ENCODE measurements around the gene APC.

APC gene

DNA sequence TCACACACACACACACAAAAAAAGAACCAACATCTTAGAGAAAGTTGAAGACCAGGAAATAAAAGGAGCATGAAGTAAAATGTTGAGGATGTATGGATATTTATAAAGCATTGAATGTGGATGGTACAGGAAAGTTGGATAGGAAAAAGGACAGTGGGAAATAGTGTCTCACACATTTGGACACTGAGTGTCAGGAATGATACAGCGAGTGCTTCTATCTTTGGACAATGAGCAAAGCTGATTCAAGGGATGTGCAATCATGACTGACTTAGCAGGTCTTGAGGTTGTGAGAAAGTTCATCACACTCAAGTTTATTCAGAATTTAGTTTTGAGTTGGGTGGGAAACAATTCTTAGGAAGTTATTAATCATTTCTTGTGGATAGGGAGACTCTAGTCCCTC lies 73.3 kb downstream of the APC start:
- DNase-seq: no peak
- Histone ChIP-seq H3K36me3 (replicated peaks) (peaks cover 13% of the 10 kb centered on the region), H3K27ac (no peak overlapping the region), H3K4me3 (ENCODE audit: low read depth, low read length) (no peak overlapping the region), H3K27me3 (replicated peaks) (no peaks in the 10 kb centered on the region)
- in situ Hi-C loops (cut with HindIII; ENCODE audit: low pct_ligation_motif_present, low sequenced_read_pairs): no loop called here
- TF ChIP-seq, protein P1, sequence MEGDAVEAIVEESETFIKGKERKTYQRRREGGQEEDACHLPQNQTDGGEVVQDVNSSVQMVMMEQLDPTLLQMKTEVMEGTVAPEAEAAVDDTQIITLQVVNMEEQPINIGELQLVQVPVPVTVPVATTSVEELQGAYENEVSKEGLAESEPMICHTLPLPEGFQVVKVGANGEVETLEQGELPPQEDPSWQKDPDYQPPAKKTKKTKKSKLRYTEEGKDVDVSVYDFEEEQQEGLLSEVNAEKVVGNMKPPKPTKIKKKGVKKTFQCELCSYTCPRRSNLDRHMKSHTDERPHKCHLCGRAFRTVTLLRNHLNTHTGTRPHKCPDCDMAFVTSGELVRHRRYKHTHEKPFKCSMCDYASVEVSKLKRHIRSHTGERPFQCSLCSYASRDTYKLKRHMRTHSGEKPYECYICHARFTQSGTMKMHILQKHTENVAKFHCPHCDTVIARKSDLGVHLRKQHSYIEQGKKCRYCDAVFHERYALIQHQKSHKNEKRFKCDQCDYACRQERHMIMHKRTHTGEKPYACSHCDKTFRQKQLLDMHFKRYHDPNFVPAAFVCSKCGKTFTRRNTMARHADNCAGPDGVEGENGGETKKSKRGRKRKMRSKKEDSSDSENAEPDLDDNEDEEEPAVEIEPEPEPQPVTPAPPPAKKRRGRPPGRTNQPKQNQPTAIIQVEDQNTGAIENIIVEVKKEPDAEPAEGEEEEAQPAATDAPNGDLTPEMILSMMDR (IDR thresholded peaks at IDR 0.05; ENCODE audit: low read depth, low read length, missing control alignments): no peak

DNA sequence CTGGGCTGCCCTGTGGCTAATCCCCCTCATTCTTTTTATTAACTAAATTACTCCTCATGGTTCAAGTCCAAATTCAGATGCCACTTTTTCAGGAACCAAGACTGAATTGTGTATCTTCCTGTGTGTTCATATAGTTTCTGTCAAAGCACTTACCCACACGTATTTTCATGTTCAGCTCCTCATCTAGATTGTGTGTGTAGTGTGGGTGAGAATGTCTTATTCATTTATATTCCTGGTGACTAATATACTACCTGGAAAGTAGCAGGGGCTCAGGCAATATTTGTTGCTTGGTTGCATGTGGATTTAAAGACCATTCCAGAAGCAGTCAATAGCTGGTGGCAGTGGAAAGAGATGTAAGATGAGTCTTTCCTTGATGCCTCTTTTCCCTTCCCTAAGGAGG lies 74.9 kb downstream of the APC start:
- no peak overlapping the region for H3K27ac ChIP-seq
- H3K36me3 ChIP-seq (replicated peaks): peaks cover 13% of the 10 kb centered on the region
- H3K27me3 ChIP-seq (replicated peaks): no peaks in the 10 kb centered on the region
- no peak for DNase-seq
- TF ChIP-seq, protein P1 (IDR thresholded peaks at IDR 0.05; ENCODE audit: low read depth, low read length, missing control alignments): no peak
- no peak overlapping the region for H3K4me3 ChIP-seq (ENCODE audit: low read depth, low read length)
- in situ Hi-C loops (cut with HindIII; ENCODE audit: low pct_ligation_motif_present, low sequenced_read_pairs): no loop called here

DNA sequence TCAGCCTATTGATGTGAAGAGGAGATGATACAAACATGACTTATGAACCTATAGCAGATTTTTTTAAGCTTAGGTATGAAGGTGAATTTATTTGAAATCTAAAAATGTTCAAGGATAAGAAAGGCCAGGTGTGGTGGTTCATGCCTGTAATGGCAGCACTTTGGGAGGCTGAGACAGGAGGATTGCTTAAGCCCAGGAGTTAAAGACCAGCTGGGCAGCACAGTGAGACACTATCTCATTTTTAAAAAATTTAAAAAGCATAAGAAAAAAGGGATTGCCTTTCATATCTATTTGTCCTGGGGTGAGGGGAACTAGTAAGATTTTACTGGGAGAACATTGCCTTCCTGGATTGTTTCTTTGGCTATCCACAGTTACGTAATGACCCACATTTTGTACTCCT lies 82.6 kb downstream of the APC start:
- Histone ChIP-seq H3K27me3 (replicated peaks) (no peaks in the 10 kb centered on the region), H3K27ac (no peak overlapping the region), H3K36me3 (replicated peaks) (peaks cover 20% of the 10 kb centered on the region), H3K4me3 (ENCODE audit: low read depth, low read length) (no peak overlapping the region)
- in situ Hi-C loops (cut with HindIII; ENCODE audit: low pct_ligation_motif_present, low sequenced_read_pairs): no loop called here
- no peak for DNase-seq
- TF ChIP-seq, protein P1 (IDR thresholded peaks at IDR 0.05; ENCODE audit: low read depth, low read length, missing control alignments): no peak

DNA sequence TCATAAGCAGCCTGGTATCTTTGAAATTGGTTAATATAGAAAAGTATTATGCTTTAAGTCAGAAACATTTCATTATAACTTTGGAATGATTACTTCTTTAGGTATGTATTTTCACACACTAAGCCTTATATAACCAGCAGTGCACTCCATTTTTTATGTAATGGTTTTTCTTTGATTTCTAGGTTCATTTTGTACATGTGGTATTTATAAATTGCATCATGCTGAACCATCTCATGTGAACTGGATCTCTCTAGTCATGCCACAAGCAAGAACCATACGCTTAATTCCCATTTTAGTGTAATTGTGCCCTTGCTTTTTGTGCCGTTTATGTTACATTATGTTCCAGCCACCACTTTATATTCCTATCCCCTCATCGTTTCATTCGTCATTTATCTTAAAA lies 84.8 kb downstream of the APC start:
- DNase-seq: no peak
- in situ Hi-C loops (cut with HindIII; ENCODE audit: low pct_ligation_motif_present, low sequenced_read_pairs): no loop called here

DNA sequence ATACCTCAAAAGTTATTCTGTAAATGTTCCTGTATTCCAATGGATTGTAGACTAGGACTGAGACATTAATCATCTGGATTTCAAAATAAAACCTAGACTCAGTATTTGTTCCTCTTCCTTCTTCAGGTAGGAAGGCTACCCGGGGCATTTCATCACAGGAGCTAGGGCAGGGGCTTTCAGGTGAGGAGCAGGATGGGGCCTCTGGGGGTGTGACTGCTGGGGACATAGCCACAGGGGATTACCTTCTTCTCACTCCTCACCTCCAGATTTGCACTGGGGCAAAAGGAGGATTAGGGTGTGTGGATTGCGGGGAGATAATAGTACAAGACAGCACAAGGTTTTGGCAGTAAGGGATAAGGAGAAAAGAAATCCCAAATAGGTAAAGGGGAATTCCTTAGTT lies 85.5 kb downstream of the APC start:
- TF ChIP-seq, protein P1 (IDR thresholded peaks at IDR 0.05; ENCODE audit: low read depth, low read length, missing control alignments): no peak
- H3K27ac ChIP-seq: no peak overlapping the region
- no peak for DNase-seq
- peaks cover 30% of the 10 kb centered on the region for H3K36me3 ChIP-seq (replicated peaks)
- no peak overlapping the region for H3K4me3 ChIP-seq (ENCODE audit: low read depth, low read length)
- in situ Hi-C loops (cut with HindIII; ENCODE audit: low pct_ligation_motif_present, low sequenced_read_pairs): no loop called here
- H3K27me3 ChIP-seq (replicated peaks): no peaks in the 10 kb centered on the region

More for the DNA sequence above, 84.8 kb downstream of the APC start:
- TF ChIP-seq, protein P1 (IDR thresholded peaks at IDR 0.05; ENCODE audit: low read depth, low read length, missing control alignments): no peak
- Histone ChIP-seq H3K36me3 (replicated peaks) (peaks cover 24% of the 10 kb centered on the region), H3K27ac (no peak overlapping the region), H3K27me3 (replicated peaks) (no peaks in the 10 kb centered on the region), H3K4me3 (ENCODE audit: low read depth, low read length) (no peak overlapping the region)

DNA sequence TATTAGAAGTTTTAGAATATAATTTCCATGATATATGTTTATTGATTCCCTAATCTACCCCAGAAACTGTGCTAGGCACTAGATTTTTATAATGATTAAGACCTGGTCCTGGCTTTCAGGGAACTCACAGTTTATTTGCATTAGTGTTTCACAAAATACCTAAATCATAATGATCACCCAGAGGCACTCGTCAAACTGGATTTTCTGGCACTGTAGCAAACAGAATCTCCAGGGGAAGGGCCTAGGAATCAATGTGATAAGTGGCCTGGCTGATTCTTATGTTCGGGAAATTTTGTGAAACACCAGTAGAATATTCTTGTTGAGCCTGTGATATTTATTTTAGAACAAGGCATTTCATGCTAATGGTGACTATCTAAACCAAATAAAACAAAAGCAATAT lies 86.0 kb downstream of the APC start:
- H3K27me3 ChIP-seq (replicated peaks): no peaks in the 10 kb centered on the region

More for the DNA sequence above, 86.0 kb downstream of the APC start:
- DNase-seq: no peak
- H3K27ac ChIP-seq: no peak overlapping the region
- TF ChIP-seq, protein P1 (IDR thresholded peaks at IDR 0.05; ENCODE audit: low read depth, low read length, missing control alignments): no peak
- in situ Hi-C loops (cut with HindIII; ENCODE audit: low pct_ligation_motif_present, low sequenced_read_pairs): no loop called here
- H3K4me3 ChIP-seq (ENCODE audit: low read depth, low read length): no peak overlapping the region
- peaks cover 30% of the 10 kb centered on the region for H3K36me3 ChIP-seq (replicated peaks)

Data from brain microvascular endothelial cell (primary cell).